NCI-H146 treated with DMSO at 0.1 percent for 48 hours (cell line): ENCODE data around the gene SEMA3D.
"Not testable (repeated sequence)": the region's sequence is repeated elsewhere in the genome, so short reads cannot be mapped to it uniquely, and the experiment has no call there.

Source experiments
- DNase-seq: peaks from one replicate; lab custom pipeline; 2025; ENCODE audit not compliant: unreplicated experiment; lab: John Stamatoyannopoulos, UW

SEMA3D gene

DNA sequence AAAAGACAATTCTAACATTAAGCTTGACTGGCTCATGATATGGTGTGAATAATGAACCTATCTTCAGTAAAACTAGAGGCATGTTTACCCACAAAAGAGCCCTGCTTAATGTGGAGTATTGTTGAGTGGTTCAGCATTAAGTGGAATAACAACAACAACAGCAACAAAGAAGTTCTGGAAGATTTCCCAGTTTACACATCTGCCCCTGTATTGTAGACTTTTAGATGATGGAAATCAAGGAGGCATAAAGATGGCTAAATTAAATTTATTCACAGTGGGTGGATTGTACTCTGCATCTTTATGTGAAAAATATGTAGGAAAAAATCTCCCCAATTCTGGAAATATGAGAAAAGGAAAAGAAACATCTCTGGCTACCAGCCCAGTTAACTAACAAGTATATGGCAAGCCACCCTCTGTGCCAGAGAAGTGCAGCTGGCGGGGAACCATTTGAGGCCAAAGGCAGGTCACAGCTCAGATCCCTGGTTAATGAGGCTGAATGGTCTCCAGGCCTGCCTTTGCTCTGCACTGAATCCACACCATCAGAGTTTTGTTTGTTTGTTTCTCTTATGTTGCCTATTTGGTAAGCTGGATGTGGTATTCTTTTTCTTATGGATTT lies 186.0 kb downstream of the SEMA3D start:
- DNase-seq, result no peak

GRCh38 chr7:84999450-84999849 lies 187.4 kb downstream of the SEMA3D start:
- DNase-seq, result no peak

GRCh38 chr7:84998665-84999064 lies 188.2 kb downstream of the SEMA3D start:
- no peak for DNase-seq

- DNase-seq, result no peak
Observed at GRCh38 chr7:84997626-84998025, 189.2 kb downstream of the SEMA3D start.

DNA sequence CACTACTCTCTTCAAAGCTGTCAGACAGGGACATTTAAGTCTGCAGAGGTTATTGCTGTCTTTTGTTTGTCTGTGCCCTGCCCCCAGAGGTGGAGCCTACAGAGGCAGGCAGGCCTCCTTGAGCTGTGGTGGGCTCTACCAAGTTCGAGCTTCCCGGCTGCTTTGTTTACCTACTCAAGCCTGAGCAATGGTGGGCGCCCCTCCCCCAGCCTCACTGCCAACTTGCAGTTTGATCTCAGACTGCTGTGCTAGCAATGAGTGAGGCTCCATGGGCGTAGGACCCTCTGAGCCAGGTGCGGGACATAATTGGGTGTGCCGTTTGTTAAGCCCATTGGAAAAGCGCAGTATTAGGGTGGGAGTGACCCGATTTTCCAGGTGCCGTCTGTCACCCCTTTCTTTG lies 193.9 kb downstream of the SEMA3D start:
- DNase-seq, result not testable (repeated sequence)

DNA sequence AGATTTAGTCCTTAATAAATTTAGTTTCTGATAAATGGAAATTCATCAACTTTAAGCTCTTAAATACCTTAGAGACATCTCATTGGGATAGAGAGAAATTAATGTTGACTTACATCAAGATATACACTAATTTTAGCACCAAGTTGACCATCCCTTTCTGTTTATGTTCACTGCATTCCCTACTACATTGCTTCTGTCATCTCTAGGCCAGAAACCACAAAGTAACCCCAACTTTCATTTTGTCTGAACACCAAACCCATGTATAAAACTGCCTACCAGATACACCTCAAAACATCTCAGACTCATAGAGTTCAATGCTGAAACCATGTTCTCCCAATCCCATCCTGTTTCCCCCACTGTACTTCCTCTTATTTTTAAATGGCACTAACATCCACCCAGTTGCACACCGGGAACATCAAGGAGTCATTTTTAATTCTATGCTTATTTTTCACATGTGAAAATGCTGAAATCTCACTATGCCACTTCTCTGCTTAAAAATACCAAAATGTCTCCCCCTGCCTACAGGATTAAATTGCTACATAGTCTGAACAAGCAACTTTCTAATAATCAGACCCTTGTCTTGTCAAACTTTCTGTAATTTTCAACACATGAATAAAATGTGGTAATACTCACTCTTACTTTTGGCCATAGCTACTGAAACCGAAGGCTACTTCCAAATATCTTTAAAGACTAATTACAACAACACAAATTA lies 201.6 kb downstream of the SEMA3D start:
- DNase-seq, result no peak

DNA sequence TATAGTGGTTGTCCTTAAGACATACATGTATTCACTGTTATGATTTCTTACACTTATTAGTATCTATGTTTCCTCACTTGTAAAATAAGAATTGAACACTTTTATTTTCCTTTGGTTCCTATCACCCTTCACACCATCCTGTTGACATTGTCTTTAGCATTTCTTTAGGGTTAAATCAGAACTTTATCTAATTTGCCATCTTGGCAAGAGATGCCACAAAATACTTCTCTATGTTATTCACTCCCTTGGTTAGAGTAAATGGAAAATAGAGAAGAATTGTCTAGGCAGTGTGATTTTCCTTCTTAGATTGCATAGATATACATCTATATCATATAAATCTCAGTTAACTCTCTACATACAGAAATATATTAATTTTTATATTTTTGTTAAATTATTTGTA lies 204.7 kb downstream of the SEMA3D start:
- no peak for DNase-seq

GRCh38 chr7:84981055-84981976 lies 205.5 kb downstream of the SEMA3D start:
- DNase-seq, result peak; percentile 84

GRCh38 chr7:84975586-84976185 lies 211.2 kb downstream of the SEMA3D start:
- DNase-seq, result no peak

DNA sequence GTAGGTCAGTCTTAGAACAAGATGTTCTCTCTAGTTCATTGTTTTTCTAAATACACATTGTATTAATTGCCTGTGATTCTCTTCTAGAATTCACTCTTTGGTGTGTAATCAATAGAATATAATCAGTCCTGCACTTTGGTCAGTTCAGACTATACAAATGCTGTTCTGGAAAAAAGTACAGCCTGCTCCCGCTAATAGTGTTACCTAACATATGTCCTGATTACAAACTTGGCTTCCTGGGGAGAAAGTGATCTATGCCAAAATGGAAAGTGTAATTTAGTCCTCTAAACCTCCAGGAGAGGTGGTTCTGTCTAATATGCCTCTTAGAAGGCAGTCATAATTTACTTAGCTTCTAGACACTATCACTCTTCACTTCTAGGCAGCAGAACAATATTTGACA lies 215.5 kb downstream of the SEMA3D start:
- no peak for DNase-seq

DNA sequence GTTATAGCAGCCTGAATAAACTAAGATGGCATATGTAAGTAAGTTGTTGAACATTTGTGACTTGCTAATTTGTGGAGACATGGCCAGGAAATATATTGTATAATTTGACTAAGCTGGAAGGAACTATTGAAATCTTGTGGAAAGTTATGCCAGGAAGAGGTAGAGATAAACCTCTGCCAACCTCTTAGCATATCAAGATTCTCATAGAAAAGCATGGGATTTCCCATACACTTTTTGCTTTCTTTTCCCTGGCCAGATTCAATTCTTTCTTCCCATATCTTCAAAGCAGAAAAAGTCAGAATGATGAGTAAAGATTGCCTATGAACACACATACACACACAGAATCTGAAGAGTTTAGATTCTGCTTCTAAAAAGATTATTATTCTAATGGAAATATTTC lies 216.2 kb downstream of the SEMA3D start:
- DNase-seq, result no peak

DNA sequence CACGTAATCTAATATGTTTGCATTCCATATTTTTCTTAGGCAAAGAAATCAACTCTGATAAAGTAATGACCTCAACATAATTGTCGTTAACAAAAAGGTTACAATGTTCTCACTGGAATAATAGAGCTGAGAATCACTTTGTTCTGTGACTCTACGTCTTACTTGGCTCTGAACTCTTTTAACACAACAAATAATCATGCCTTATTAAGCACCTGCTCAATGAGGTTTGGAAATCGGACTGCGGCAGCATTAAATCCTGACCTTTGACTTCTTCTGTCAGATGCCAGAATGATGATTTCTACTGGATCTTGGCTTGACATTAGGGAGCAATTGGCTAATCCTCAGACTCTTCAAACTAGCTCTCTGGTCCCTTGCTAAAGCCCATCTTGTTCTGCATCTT lies 233.6 kb downstream of the SEMA3D start:
- DNase-seq, result peak; percentile 17

- DNase-seq, result no peak
Observed at GRCh38 chr7:84950836-84951235, 236.0 kb downstream of the SEMA3D start.

DNA sequence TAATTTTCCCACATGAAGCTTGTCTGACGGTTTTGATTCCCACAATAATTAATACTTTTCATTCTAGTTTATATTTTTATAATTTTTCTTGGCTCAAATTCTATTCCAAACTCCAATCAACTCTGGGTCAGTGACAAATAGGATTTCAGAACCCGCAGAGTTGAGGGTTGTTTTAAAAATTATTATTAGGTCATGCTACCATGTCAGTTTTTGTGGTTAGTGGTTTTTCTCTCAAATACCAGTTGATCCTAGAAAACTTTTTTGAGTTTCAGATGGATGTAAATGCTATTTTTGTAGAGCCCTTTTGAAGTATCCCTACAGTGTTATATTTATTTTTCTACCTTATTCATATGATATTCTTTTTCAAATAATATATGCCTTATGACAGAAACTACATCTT lies 237.4 kb downstream of the SEMA3D start:
- DNase-seq, result no peak

GRCh38 chr7:84949067-84949466 lies 237.8 kb downstream of the SEMA3D start:
- no peak for DNase-seq

- no peak for DNase-seq
Observed at GRCh38 chr7:84948634-84949033, 238.2 kb downstream of the SEMA3D start.

DNA sequence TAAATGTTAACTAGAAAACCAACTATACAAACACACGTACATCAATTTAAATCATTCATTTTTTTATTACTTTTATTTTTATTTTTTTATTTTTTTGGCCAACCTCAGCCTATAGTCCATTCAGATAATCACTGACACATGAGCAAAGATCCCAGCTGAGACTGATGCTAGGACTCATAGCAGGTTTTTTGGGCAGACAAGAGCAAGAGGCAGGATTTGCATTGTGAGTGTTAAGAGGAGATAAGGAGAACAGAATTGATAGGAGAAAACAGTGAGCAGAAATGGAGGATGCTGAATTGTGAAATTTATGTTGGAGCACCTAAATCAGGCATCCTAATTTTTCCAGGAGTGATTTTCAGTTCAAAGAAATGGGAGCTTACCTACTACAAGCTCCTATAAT lies 240.3 kb downstream of the SEMA3D start:
- no peak for DNase-seq
